K562 (cell line): ENCODE data around the gene CDT1. TPM values are rescaled to one million over a fixed set of nuclear protein-coding genes. Genes with fewer than 3 reads are reported as not detected.

ENCODE experiments used
- ATF7 ChIP-seq: fragments of 450-650 bp; IDR thresholded peaks from 2 replicates; pipeline ENCODE4 v1.7.1; 2014; ENCODE audit warnings: mild to moderate bottlenecking, moderate library complexity
- CREB1 ChIP-seq, 2 experiments: sonication (generic) in 1 of 2; formaldehyde crosslinking in 1 of 2; IDR thresholded peaks; 2 replicates each; pipeline versions ENCODE4 v1.6.1 to v1.8.0; 2012 to 2022; ENCODE audit warnings: inconsistent platforms in 1 of 2, mild to moderate bottlenecking in 1 of 2, missing genetic modification reagents in 1 of 2, moderate library complexity in 1 of 2
- ELK1 ChIP-seq: sonication (generic); formaldehyde crosslinking; IDR thresholded peaks from 2 replicates; pipeline ENCODE4 v1.8.1; 2022; ENCODE audit warnings: missing genetic modification reagents
- GATAD2B ChIP-seq: fragments of 450-650 bp; IDR thresholded peaks from 2 replicates; pipeline ENCODE4 v1.6.1; 2017; ENCODE audit warnings: mild to moderate bottlenecking, borderline replicate concordance
- HDAC6 ChIP-seq: IDR thresholded peaks from 2 replicates; pipeline ENCODE4 v1.6.1; 2012; ENCODE audit warnings: low read depth, mild to moderate bottlenecking, control low read depth, inconsistent platforms, low read length, moderate library complexity
- JUN ChIP-seq, 2 experiments: sonication (generic) in 1 of 2; formaldehyde crosslinking in 1 of 2; IDR thresholded peaks; 2 replicates each; pipeline versions ENCODE4 v1.6.1 to v1.8.0; 2012 to 2022; ENCODE audit warnings: borderline replicate concordance in 2 of 2, mild to moderate bottlenecking in 2 of 2, improper control_type of control experiment in 1 of 2, low read depth in 1 of 2, low read length in 1 of 2, missing genetic modification reagents in 1 of 2
- PML ChIP-seq: IDR thresholded peaks from 2 replicates; pipeline ENCODE4 v1.6.1; 2012; ENCODE audit warnings: low read length, inconsistent platforms
- PURB ChIP-seq: sonication (generic); formaldehyde crosslinking; IDR thresholded peaks from 2 replicates; pipeline ENCODE4 v1.9.0; 2021; ENCODE audit warnings: low read depth, mild to moderate bottlenecking, missing genetic modification reagents
- RB1 ChIP-seq: fragments of 450-650 bp; IDR thresholded peaks from 2 replicates; pipeline ENCODE4 v1.6.1; 2017; ENCODE audit warnings: low read depth, mild to moderate bottlenecking
- RBFOX2 ChIP-seq: fragments of 200-400 bp; formaldehyde crosslinking; IDR thresholded peaks from 2 replicates; pipeline ENCODE4 v1.6.1; 2017; ENCODE audit warnings: low read depth, mild to moderate bottlenecking, low read length, moderate library complexity
- RBM25 ChIP-seq: fragments of 200-400 bp; formaldehyde crosslinking; IDR thresholded peaks from 2 replicates; pipeline ENCODE4 v1.6.1; 2018; ENCODE audit warnings: low read length, low read depth, moderate library complexity; ENCODE audit not compliant: severe bottlenecking
- SMARCA5 ChIP-seq: fragments of 450-650 bp; IDR thresholded peaks from 2 replicates; pipeline ENCODE4 v1.6.1; 2016
- SUPT5H ChIP-seq: fragments of 450-650 bp; IDR thresholded peaks from 2 replicates; pipeline ENCODE4 v1.6.1; 2016
- TFAM ChIP-seq: fragments of 250-450 bp; sonication (Bioruptor Pico); conservative IDR thresholded peaks from 2 replicates; pipeline ENCODE4 v1.5.0; 2021; ENCODE audit warnings: mild to moderate bottlenecking, moderate library complexity
- TFAP4 ChIP-seq: sonication (generic); formaldehyde crosslinking; IDR thresholded peaks from 2 replicates; pipeline ENCODE4 v1.8.0; 2022; ENCODE audit warnings: missing genetic modification reagents, mild to moderate bottlenecking, moderate library complexity, borderline replicate concordance
- THRB ChIP-seq: fragments of 450-650 bp; formaldehyde crosslinking; conservative IDR thresholded peaks from 2 replicates; pipeline ENCODE4 v1.4.0; 2022; ENCODE audit warnings: mild to moderate bottlenecking, missing genetic modification characterization
- USF2 ChIP-seq: sonication (generic); formaldehyde crosslinking; IDR thresholded peaks from 2 replicates; pipeline ENCODE4 v1.5.0; 2020; ENCODE audit warnings: missing genetic modification reagents
- ZBTB2 ChIP-seq: fragments of 450-650 bp; IDR thresholded peaks from 2 replicates; pipeline ENCODE4 v1.6.1; 2016; ENCODE audit warnings: antibody characterized with exemption
- ZNF316 ChIP-seq: fragments of 450-650 bp; IDR thresholded peaks from 2 replicates; pipeline ENCODE4 v1.6.1; 2016
- ZNF384 ChIP-seq: IDR thresholded peaks from 2 replicates; pipeline ENCODE4 v1.6.1; 2012; ENCODE audit warnings: low read depth, low read length, improper control_type of control experiment
- ZNF511 ChIP-seq: sonication (generic); formaldehyde crosslinking; IDR thresholded peaks from 2 replicates; pipeline ENCODE4 v1.8.0; 2022; ENCODE audit warnings: mild to moderate bottlenecking, missing genetic modification reagents
- polyA plus RNA-seq, 8 experiments: library from polyadenylated mRNA; depleted of rRNA in 4 of 8; stranded (reverse) in 5 of 8; unstranded in 3 of 8; fragments of >200 nt; fragmentation: Nextera tagmentation in 2 of 8; fragmentation: Illumina TruSeq in 1 of 8; extraction: Ambion mirVana in 2 of 8; extraction: Trizol in 1 of 8; gene quantifications; 2 replicates each; pipeline versions ENCODE4 v1.2.1 to v1.2.3, GENCODE V29; 2011 to 2014; ENCODE audit warnings: inconsistent platforms in 1 of 8, missing spikeins in 1 of 8
- total RNA-seq, 7 experiments: library from RNA; depleted of rRNA in 6 of 7; stranded (reverse); fragments of >200 nt in 6 of 7; fragmentation: Illumina TruSeq in 2 of 7; extraction: Trizol in 2 of 7; gene quantifications; 2 replicates each; pipeline versions ENCODE4 v1.2.1 to v1.2.3, GENCODE V29; 2011 to 2021; ENCODE audit warnings: low replicate concordance in 1 of 7

Gene CDT1
- total and polyA plus RNA-seq, 9 of the 15 experiments (the other 6 are each of a cell fraction or from before 2014, with no cell fraction given), result 0.92 to 178 (median 14.2) TPM

GRCh38 chr16:88781140-88782077 lies 22.2 kb upstream of the CDT1 start (continued):
- peak; percentile 17; the same call in 1 of the 2 replicates for TF ChIP-seq CREB1 (IDR thresholded peaks at IDR 0.05)
- TF ChIP-seq CREB1 (CRISPR knock-in tag; IDR thresholded peaks at IDR 0.05), result no peak
- TF ChIP-seq TFAP4, result peak; percentile 94
- TF ChIP-seq ATF7, result 0 out of 2 replicates have a peak, but pooled peaks have one; percentile 4
- TF ChIP-seq TFAM (CRISPR knock-in tag), result no peak
- peak; percentile 71 for TF ChIP-seq ZBTB2
- TF ChIP-seq ELK1 (CRISPR knock-in tag), result no peak
- TF ChIP-seq USF2 (CRISPR knock-in tag), result peak; percentile 33; the same call in 1 of the 2 replicates
- no peak for TF ChIP-seq ZNF384
- 0 out of 2 replicates have a peak, but pooled peaks have one; percentile 61 for TF ChIP-seq THRB (CRISPR knock-in tag)
- no peak for TF ChIP-seq ZNF511 (CRISPR knock-in tag)
- TF ChIP-seq GATAD2B, result peak; percentile 71; the same call in 1 of the 2 replicates
- TF ChIP-seq RBFOX2, result peak; percentile 84
- TF ChIP-seq PURB (CRISPR knock-in tag), result no peak
- TF ChIP-seq HDAC6, result no peak
- TF ChIP-seq PML, result no peak; the same call in 1 of the 2 replicates
- TF ChIP-seq ZNF316, result peak; percentile 95
- no peak for TF ChIP-seq RB1
- peak; percentile 25; the same call in 1 of the 2 replicates for TF ChIP-seq JUN (IDR thresholded peaks at IDR 0.05; ENCODE audit: borderline replicate concordance, low read depth, low read length)
- TF ChIP-seq JUN (CRISPR knock-in tag; IDR thresholded peaks at IDR 0.05; ENCODE audit: borderline replicate concordance), result no peak
- TF ChIP-seq SUPT5H, result peak; percentile 54; the same call in 1 of the 2 replicates
- TF ChIP-seq RBM25, result no peak
- TF ChIP-seq SMARCA5, result no peak; the same call in 1 of the 2 replicates
